Measurements from ENCODE around the gene KCNT1. TPM values are rescaled to one million over a fixed set of nuclear protein-coding genes. Genes with fewer than 3 reads are reported as not detected.

Gene KCNT1
- total and polyA plus RNA-seq, 2 donors (not counting 3 experiments of a cell fraction or from before 2014, with no cell fraction given): not detected

DNA sequence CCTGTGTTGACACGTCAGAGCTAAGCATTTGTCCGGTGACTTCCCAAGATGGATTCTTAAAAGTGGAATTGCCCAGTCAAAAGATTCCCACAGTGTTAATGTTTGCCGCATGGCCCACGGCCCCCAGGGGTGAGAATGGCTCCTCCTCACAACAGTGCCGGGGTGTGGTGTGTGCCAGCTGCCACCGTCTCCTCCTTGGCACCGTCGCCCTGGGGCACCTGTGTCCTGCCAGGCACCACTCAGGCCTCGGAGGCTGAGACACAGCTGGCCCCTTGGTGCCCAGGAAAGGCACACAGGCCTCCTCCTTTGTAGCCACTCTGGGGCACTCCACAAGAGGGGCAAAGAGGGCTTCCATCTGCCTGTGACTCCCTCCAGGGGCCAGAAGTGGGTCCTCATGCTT lies 4.3 kb downstream of the KCNT1 start:
- peaks cover 2% of the 10 kb centered on the region for H3K4me1 ChIP-seq (ENCODE audit: control insufficient read depth, extremely low read depth, insufficient read depth, low read length)
- CTCF ChIA-PET: no interaction called here
- H4K20me1 ChIP-seq (replicated peaks; ENCODE audit: control insufficient read depth, extremely low read depth, insufficient read depth, low read length): no peaks in the 10 kb centered on the region
- H3K79me2 ChIP-seq (ENCODE audit: control insufficient read depth, insufficient read depth, low read length): no peaks in the 10 kb centered on the region
- no peaks in the 10 kb centered on the region for H3K9me3 ChIP-seq (replicated peaks; ENCODE audit: control insufficient read depth, insufficient read depth, low read length)
- no peak overlapping the region for H3K27ac ChIP-seq (ENCODE audit: insufficient read depth, low read depth, low read length)
- FAIRE-seq (no peak), DNase-seq (ENCODE audit: low read depth, low spot score) (no peak)
- H3K4me2 ChIP-seq (ENCODE audit: insufficient read depth, low read length): no peak overlapping the region
- dilution Hi-C loops (cut with MboI; ENCODE audit: extremely low pct_ligation_motif_present, low sequenced_read_pairs) (no loop called here), intact Hi-C loops (cut with micrococcal nuclease) (no loop called here)
- H3K9ac ChIP-seq (replicated peaks; ENCODE audit: extremely low read depth, insufficient read depth, low read length): no peak overlapping the region
- no peak overlapping the region for H2AFZ ChIP-seq (ENCODE audit: low read depth, low read length)
- H3K9me1 ChIP-seq (replicated peaks; ENCODE audit: control insufficient read depth, extremely low read depth, insufficient read depth, low read length): no peaks in the 10 kb centered on the region
- POLR2A ChIA-PET: interaction anchor here (0.6 kb wide), 1 partner anchor 14 kb away, joined by 3 read pairs; no protein-coding TSS in a partner anchor
- H3K27me3 ChIP-seq (ENCODE audit: control insufficient read depth in 2 of 2, insufficient read depth in 2 of 2, low read length in 2 of 2): peaks cover 2% of the 10 kb centered on the region in 2 experiments
- no peaks in the 10 kb centered on the region for H3K36me3 ChIP-seq (ENCODE audit: control insufficient read depth in 2 of 2, extremely low read depth in 1 of 2, insufficient read depth in 2 of 2, low read length in 2 of 2)
- H3K4me3 ChIP-seq (replicated peaks in 1 of 3; ENCODE audit: insufficient read depth in 1 of 3, low read depth in 1 of 3, low read length in 3 of 3): no peak overlapping the region
- no peak for TF ChIP-seq JUN (IDR thresholded peaks at IDR 0.05; ENCODE audit: borderline replicate concordance, insufficient read depth, insufficient read length, low read depth)
- TF ChIP-seq POLR2AphosphoS5 (IDR thresholded peaks at IDR 0.05; ENCODE audit: insufficient read depth, low read depth, low read length): no peak
- TF ChIP-seq, protein P1, sequence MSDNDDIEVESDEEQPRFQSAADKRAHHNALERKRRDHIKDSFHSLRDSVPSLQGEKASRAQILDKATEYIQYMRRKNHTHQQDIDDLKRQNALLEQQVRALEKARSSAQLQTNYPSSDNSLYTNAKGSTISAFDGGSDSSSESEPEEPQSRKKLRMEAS (IDR thresholded peaks at IDR 0.05; ENCODE audit: insufficient read depth, insufficient read length): no peak
- no peak for TF ChIP-seq FOS (IDR thresholded peaks at IDR 0.05; ENCODE audit: borderline replicate concordance, insufficient read depth, low read length)
- TF ChIP-seq, protein P2, sequence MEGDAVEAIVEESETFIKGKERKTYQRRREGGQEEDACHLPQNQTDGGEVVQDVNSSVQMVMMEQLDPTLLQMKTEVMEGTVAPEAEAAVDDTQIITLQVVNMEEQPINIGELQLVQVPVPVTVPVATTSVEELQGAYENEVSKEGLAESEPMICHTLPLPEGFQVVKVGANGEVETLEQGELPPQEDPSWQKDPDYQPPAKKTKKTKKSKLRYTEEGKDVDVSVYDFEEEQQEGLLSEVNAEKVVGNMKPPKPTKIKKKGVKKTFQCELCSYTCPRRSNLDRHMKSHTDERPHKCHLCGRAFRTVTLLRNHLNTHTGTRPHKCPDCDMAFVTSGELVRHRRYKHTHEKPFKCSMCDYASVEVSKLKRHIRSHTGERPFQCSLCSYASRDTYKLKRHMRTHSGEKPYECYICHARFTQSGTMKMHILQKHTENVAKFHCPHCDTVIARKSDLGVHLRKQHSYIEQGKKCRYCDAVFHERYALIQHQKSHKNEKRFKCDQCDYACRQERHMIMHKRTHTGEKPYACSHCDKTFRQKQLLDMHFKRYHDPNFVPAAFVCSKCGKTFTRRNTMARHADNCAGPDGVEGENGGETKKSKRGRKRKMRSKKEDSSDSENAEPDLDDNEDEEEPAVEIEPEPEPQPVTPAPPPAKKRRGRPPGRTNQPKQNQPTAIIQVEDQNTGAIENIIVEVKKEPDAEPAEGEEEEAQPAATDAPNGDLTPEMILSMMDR (IDR thresholded peaks at IDR 0.05; ENCODE audit: extremely low read depth in 1 of 2, insufficient read depth in 1 of 2, low read depth in 1 of 2, low read length in 2 of 2): no peak
- no peak for TF ChIP-seq POLR2A (IDR thresholded peaks at IDR 0.05; ENCODE audit: low read depth, low read length)
- TF ChIP-seq EZH2 (IDR thresholded peaks at IDR 0.05; ENCODE audit: borderline replicate concordance, low read depth, low read length, severe bottlenecking): no peak
- no peak for TF ChIP-seq MYC (IDR thresholded peaks at IDR 0.05; ENCODE audit: low read depth, low read length)
- TF ChIP-seq GATA2 (IDR thresholded peaks at IDR 0.05; ENCODE audit: insufficient read depth, insufficient read length, low read depth, low read length): no peak
- BruUV-seq (replicated peaks): no TSS peak
